Neural cell (in vitro differentiated cells): Measurements from ENCODE around the gene ARNT2. TPM values are rescaled to one million over a fixed set of nuclear protein-coding genes. Genes with fewer than 3 reads are reported as not detected.

Source experiments
- H2AFZ ChIP-seq: fragments of 200-600, 300-800 bp; sonication (generic), shearing (Covaris generic); 2 replicates; pipeline ENCODE4 v1.6.0; 2014; ENCODE audit warnings: low read depth, mild to moderate bottlenecking, antibody characterized with exemption, low read length, moderate library complexity
- H3F3A ChIP-seq: fragments of 200-600 bp; shearing (Covaris generic); 2 replicates; pipeline ENCODE4 v1.6.1; 2016; ENCODE audit warnings: mild to moderate bottlenecking, moderate library complexity, mixed read lengths, antibody characterized with exemption, low read length; ENCODE audit not compliant: insufficient read depth, poor library complexity, severe bottlenecking
- H3K27ac ChIP-seq: fragments of 200-600, 300-800 bp; sonication (generic), shearing (Covaris generic); 2 replicates; pipeline ENCODE4 v1.5.1; 2014; ENCODE audit warnings: mild to moderate bottlenecking, low read length, moderate library complexity
- H3K27me3 ChIP-seq: fragments of 300-800, 200-600 bp; sonication (generic), shearing (Covaris generic); 2 replicates; pipeline ENCODE4 v1.6.0; 2014; ENCODE audit warnings: mild to moderate bottlenecking, low read depth, low read length, moderate library complexity; ENCODE audit not compliant: insufficient read depth
- H3K36me3 ChIP-seq: fragments of 300-800, 200-600 bp; sonication (generic), shearing (Covaris generic); 2 replicates; pipeline ENCODE4 v1.5.1; 2014; ENCODE audit warnings: mild to moderate bottlenecking, antibody characterized with exemption, low read length, moderate library complexity; ENCODE audit not compliant: insufficient read depth
- H3K4me2 ChIP-seq: fragments of 300-800, 200-600 bp; sonication (generic), shearing (Covaris generic); 2 replicates; pipeline ENCODE4 v1.6.0; 2014; ENCODE audit warnings: mild to moderate bottlenecking, low read length
- H3K4me3 ChIP-seq: fragments of 300-800, 200-600 bp; sonication (generic), shearing (Covaris generic); 2 replicates; pipeline ENCODE4 v1.5.1; 2014; ENCODE audit warnings: mild to moderate bottlenecking, low read length, moderate library complexity
- H3K79me2 ChIP-seq: fragments of 200-600 bp; shearing (Covaris generic); replicated peaks from 2 replicates; pipeline ENCODE4 v1.6.0; 2014; ENCODE audit warnings: mild to moderate bottlenecking, low read length, moderate library complexity; ENCODE audit not compliant: insufficient read depth
- H3K9ac ChIP-seq: fragments of 300-800, 200-600 bp; sonication (generic), shearing (Covaris generic); 2 replicates; pipeline ENCODE4 v1.6.1; 2016; ENCODE audit warnings: mild to moderate bottlenecking, low read length, mixed read lengths
- H3K9me2 ChIP-seq: fragments of 200-600 bp; shearing (Covaris generic); 2 replicates; pipeline ENCODE4 v1.6.1; 2016; ENCODE audit warnings: mild to moderate bottlenecking, low read length, mixed read lengths; ENCODE audit not compliant: insufficient read depth
- H3K9me3 ChIP-seq: fragments of 200-600, 300-800 bp; sonication (generic), shearing (Covaris generic); 2 replicates; pipeline ENCODE4 v1.6.1; 2016; ENCODE audit warnings: mild to moderate bottlenecking, mixed run types, low read length, moderate library complexity, mixed read lengths
- H4K20me1 ChIP-seq: fragments of 200-600 bp; shearing (Covaris generic); 2 replicates; pipeline ENCODE4 v1.6.1; 2016; ENCODE audit warnings: mild to moderate bottlenecking, mixed run types; ENCODE audit not compliant: insufficient read depth
- CTCF ChIP-seq: fragments of 450-650 bp; IDR thresholded peaks from 2 replicates; pipeline ENCODE4 v1.5.1; 2014; ENCODE audit warnings: antibody characterized with exemption, mild to moderate bottlenecking, moderate library complexity; ENCODE audit not compliant: poor library complexity, severe bottlenecking
- EP300 ChIP-seq: fragments of 450-650 bp; conservative IDR thresholded peaks from 2 replicates; pipeline ENCODE4 v1.6.1; 2014; ENCODE audit warnings: antibody characterized with exemption, mild to moderate bottlenecking, moderate library complexity; ENCODE audit not compliant: poor library complexity, severe bottlenecking
- EZH2 ChIP-seq: fragments of 200-600, 300-800 bp; shearing (Covaris generic), sonication (generic); IDR thresholded peaks from 2 replicates; pipeline ENCODE4 v1.6.1; 2014; ENCODE audit warnings: antibody characterized with exemption, low read length, borderline replicate concordance, mild to moderate bottlenecking; ENCODE audit not compliant: insufficient read depth, poor library complexity, severe bottlenecking
- MXI1 ChIP-seq: fragments of 450-650 bp; conservative IDR thresholded peaks from 2 replicates; pipeline ENCODE4 v1.6.1; 2014; ENCODE audit warnings: antibody characterized with exemption, mild to moderate bottlenecking; ENCODE audit not compliant: poor library complexity, severe bottlenecking
- POLR2AphosphoS5 ChIP-seq: IDR thresholded peaks from 2 replicates; pipeline ENCODE4 v1.6.1; 2012
- RAD21 ChIP-seq: fragments of 450-650 bp; conservative IDR thresholded peaks from 2 replicates; pipeline ENCODE4 v1.6.1; 2014; ENCODE audit warnings: antibody characterized with exemption, mild to moderate bottlenecking, moderate library complexity
- REST ChIP-seq: IDR thresholded peaks from 2 replicates; pipeline ENCODE4 v1.6.1; 2012; ENCODE audit warnings: borderline replicate concordance
- SMC3 ChIP-seq: fragments of 450-650 bp; conservative IDR thresholded peaks from 2 replicates; pipeline ENCODE4 v1.6.1; 2014; ENCODE audit warnings: antibody characterized with exemption, mild to moderate bottlenecking, moderate library complexity; ENCODE audit not compliant: poor library complexity
- TAF1 ChIP-seq: IDR thresholded peaks from 2 replicates; pipeline ENCODE4 v1.6.1; 2012; ENCODE audit warnings: low read depth
- polyA plus RNA-seq: library from polyadenylated mRNA; depleted of rRNA; stranded (reverse); fragments of >200 nt; gene quantifications from 2 replicates; pipeline ENCODE4 v1.2.3, GENCODE V29; 2014

The ARNT2 gene
- polyA plus RNA-seq, 1 donor from 2014 or later: 41.2 TPM

- Histone ChIP-seq H3F3A (no peaks in the 10 kb centered on the region), H3K27ac (no peak overlapping the region), H4K20me1 (no peaks in the 10 kb centered on the region), H3K27me3 (no peaks in the 10 kb centered on the region), H2AFZ (no peak overlapping the region), H3K9ac (no peak overlapping the region), H3K9me2 (no peaks in the 10 kb centered on the region), H3K4me3 (no peak overlapping the region), H3K4me2 (no peak overlapping the region), H3K9me3 (no peaks in the 10 kb centered on the region), H3K79me2 (no peaks in the 10 kb centered on the region), H3K36me3 (peaks cover 17% of the 10 kb centered on the region)
- TF ChIP-seq RAD21: no peak
- no peak for TF ChIP-seq REST
- no peak for TF ChIP-seq EP300
- no peak for TF ChIP-seq SMC3
- no peak for TF ChIP-seq EZH2
- no peak for TF ChIP-seq MXI1
- no peak for TF ChIP-seq POLR2AphosphoS5
- TF ChIP-seq TAF1: no peak
- no peak for TF ChIP-seq CTCF
These were observed 172.4 kb downstream of the ARNT2 start for GRCh38 chr15:80576519-80577090.

GRCh38 chr15:80577552-80578205 is 173.5 kb downstream of the ARNT2 start:
- no peak for TF ChIP-seq EZH2
- no peak for TF ChIP-seq RAD21
- no peak for TF ChIP-seq EP300
- TF ChIP-seq TAF1: no peak
- TF ChIP-seq MXI1: no peak
- TF ChIP-seq POLR2AphosphoS5: no peak
- no peak for TF ChIP-seq CTCF
- no peak for TF ChIP-seq REST
- TF ChIP-seq SMC3: no peak
- no peaks in the 10 kb centered on the region for H3K27me3 ChIP-seq
- H2AFZ ChIP-seq: no peak overlapping the region
- H3K9ac ChIP-seq: no peak overlapping the region
- no peak overlapping the region for H3K4me2 ChIP-seq
- no peaks in the 10 kb centered on the region for H3F3A ChIP-seq
- no peak overlapping the region for H3K4me3 ChIP-seq
- no peaks in the 10 kb centered on the region for H3K79me2 ChIP-seq
- no peaks in the 10 kb centered on the region for H3K9me2 ChIP-seq
- H3K9me3 ChIP-seq: no peaks in the 10 kb centered on the region
- peaks cover 17% of the 10 kb centered on the region for H3K36me3 ChIP-seq
- H3K27ac ChIP-seq: no peak overlapping the region
- no peaks in the 10 kb centered on the region for H4K20me1 ChIP-seq
